ENCODE data around the gene NPHP4. TPM values are rescaled to one million over a fixed set of nuclear protein-coding genes. Genes with fewer than 3 reads are reported as not detected.

The NPHP4 gene
- total RNA-seq, 1 experiment from 2014 or later = 16.8 TPM

DNA sequence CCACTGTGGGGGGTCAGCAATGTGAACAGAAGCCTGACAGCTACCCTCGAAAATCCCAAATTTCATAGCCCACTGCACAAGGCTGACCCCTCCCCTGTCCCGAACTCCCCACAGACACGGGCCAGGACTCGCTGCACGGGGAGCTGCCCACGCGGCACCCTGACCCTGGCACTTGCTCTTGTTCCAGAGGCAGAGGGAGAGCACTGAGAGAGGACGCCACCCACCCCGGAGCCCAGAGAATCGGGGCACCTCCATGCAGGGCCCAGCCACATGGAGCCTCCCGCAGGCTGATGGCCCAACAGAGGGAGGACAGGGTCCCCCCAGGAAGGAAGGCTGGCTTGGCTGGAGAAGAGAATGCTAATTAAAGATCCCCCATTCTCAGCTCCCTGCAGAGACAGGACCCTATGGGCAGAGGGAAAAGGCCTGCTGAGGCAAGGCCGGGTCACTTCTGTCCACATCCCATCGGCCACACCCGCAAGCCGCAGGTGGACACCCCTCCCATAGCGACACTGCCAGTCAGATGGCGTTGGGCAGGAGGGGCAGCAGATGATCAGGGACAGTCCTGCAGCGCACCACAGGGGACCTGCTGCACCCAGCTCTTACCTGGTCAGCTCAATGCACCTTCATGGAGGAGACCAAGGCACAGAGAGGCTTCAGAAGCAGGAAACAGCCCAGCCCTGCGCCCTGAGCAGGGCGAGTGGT lies 136.9 kb downstream of the NPHP4 start:
- no peaks in the 10 kb centered on the region for H3K27me3 Mint-ChIP-seq (ENCODE audit: low read depth)
- H3K9me3 Mint-ChIP-seq = peaks cover 4% of the 10 kb centered on the region
- no peak for DNase-seq (ENCODE audit: low spot score)
- no peaks in the 10 kb centered on the region for H3K4me1 Mint-ChIP-seq
- no peaks in the 10 kb centered on the region for H3K36me3 Mint-ChIP-seq
- ChIA-PET POLR2A (no interaction called here), CTCF (interaction anchor here (2.9 kb wide), 1 partner anchor 109 kb away, joined by 10 read pairs; no protein-coding TSS in a partner anchor)
- TF ChIP-seq ZNF671 (CRISPR knock-in tag; IDR thresholded peaks at IDR 0.05) = no peak
- no peak for TF ChIP-seq NR3C1 (CRISPR knock-in tag; conservative IDR thresholded peaks at IDR 0.05; ENCODE audit: low read depth)
- TF ChIP-seq, protein P1, sequence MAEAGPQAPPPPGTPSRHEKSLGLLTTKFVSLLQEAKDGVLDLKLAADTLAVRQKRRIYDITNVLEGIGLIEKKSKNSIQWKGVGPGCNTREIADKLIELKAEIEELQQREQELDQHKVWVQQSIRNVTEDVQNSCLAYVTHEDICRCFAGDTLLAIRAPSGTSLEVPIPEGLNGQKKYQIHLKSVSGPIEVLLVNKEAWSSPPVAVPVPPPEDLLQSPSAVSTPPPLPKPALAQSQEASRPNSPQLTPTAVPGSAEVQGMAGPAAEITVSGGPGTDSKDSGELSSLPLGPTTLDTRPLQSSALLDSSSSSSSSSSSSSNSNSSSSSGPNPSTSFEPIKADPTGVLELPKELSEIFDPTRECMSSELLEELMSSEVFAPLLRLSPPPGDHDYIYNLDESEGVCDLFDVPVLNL (CRISPR knock-in tag; IDR thresholded peaks at IDR 0.05; ENCODE audit: borderline replicate concordance, low read depth) = no peak
- TF ChIP-seq, protein P2, sequence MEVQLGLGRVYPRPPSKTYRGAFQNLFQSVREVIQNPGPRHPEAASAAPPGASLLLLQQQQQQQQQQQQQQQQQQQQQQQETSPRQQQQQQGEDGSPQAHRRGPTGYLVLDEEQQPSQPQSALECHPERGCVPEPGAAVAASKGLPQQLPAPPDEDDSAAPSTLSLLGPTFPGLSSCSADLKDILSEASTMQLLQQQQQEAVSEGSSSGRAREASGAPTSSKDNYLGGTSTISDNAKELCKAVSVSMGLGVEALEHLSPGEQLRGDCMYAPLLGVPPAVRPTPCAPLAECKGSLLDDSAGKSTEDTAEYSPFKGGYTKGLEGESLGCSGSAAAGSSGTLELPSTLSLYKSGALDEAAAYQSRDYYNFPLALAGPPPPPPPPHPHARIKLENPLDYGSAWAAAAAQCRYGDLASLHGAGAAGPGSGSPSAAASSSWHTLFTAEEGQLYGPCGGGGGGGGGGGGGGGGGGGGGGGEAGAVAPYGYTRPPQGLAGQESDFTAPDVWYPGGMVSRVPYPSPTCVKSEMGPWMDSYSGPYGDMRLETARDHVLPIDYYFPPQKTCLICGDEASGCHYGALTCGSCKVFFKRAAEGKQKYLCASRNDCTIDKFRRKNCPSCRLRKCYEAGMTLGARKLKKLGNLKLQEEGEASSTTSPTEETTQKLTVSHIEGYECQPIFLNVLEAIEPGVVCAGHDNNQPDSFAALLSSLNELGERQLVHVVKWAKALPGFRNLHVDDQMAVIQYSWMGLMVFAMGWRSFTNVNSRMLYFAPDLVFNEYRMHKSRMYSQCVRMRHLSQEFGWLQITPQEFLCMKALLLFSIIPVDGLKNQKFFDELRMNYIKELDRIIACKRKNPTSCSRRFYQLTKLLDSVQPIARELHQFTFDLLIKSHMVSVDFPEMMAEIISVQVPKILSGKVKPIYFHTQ (CRISPR knock-in tag; IDR thresholded peaks at IDR 0.05) = no peak
- no peak for TF ChIP-seq ZNF317 (CRISPR knock-in tag; IDR thresholded peaks at IDR 0.05; ENCODE audit: borderline replicate concordance, low read depth)
- TF ChIP-seq, protein P3, sequence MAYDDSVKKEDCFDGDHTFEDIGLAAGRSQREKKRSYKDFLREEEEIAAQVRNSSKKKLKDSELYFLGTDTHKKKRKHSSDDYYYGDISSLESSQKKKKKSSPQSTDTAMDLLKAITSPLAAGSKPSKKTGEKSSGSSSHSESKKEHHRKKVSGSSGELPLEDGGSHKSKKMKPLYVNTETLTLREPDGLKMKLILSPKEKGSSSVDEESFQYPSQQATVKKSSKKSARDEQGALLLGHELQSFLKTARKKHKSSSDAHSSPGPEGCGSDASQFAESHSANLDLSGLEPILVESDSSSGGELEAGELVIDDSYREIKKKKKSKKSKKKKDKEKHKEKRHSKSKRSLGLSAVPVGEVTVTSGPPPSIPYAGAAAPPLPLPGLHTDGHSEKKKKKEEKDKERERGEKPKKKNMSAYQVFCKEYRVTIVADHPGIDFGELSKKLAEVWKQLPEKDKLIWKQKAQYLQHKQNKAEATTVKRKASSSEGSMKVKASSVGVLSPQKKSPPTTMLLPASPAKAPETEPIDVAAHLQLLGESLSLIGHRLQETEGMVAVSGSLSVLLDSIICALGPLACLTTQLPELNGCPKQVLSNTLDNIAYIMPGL (CRISPR knock-in tag; IDR thresholded peaks at IDR 0.05) = no peak
- TF ChIP-seq RORB (CRISPR knock-in tag; IDR thresholded peaks at IDR 0.05) = no peak
- H3K27ac Mint-ChIP-seq = no peak overlapping the region
- ATAC-seq = no peak
- no peak overlapping the region for H3K4me3 Mint-ChIP-seq

DNA sequence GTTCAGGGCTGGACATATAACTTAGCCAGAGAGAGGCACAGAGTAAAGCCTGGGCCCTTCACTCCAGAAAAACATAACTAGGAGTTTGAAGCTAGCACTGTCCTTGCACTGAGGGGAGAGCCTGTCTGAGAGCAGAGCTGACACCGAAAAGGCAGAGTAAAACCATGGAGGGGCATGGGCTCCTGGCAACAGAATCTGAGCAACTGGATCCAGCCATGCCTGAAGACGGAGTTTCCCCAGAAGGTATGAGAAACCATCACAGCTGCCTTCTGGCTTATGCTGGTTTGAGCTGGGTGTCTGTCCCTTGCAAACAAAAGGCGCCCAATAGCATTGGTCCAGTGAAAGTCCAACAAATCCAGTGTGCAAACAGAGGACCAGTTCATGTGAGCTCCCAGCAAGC lies 137.5 kb downstream of the NPHP4 start:
- POLR2A ChIA-PET = no interaction called here
- H3K27ac Mint-ChIP-seq = no peak overlapping the region
- peaks cover 4% of the 10 kb centered on the region for H3K9me3 Mint-ChIP-seq
- TF ChIP-seq MXD4 (CRISPR knock-in tag; IDR thresholded peaks at IDR 0.05; ENCODE audit: borderline replicate concordance) (no peak), SOX15 (CRISPR knock-in tag; IDR thresholded peaks at IDR 0.05) (no peak), CREB1 (CRISPR knock-in tag; IDR thresholded peaks at IDR 0.05) (no peak), CBFB (CRISPR knock-in tag; IDR thresholded peaks at IDR 0.05; ENCODE audit: low read depth) (no peak), ATF1 (CRISPR knock-in tag; IDR thresholded peaks at IDR 0.05) (no peak), PRRX2 (CRISPR knock-in tag; IDR thresholded peaks at IDR 0.05) (no peak), TCF7 (CRISPR knock-in tag; IDR thresholded peaks at IDR 0.05; ENCODE audit: low read depth) (no peak), NFE2L1 (CRISPR knock-in tag; IDR thresholded peaks at IDR 0.05) (no peak), IRF2 (CRISPR knock-in tag; IDR thresholded peaks at IDR 0.05; ENCODE audit: borderline replicate concordance, low read depth) (no peak), ZNF416 (CRISPR knock-in tag; IDR thresholded peaks at IDR 0.05) (no peak), RELA (CRISPR knock-in tag; IDR thresholded peaks at IDR 0.05; ENCODE audit: borderline replicate concordance) (no peak), ZNF423 (CRISPR knock-in tag; IDR thresholded peaks at IDR 0.05) (no peak), GTF2I (CRISPR knock-in tag; conservative IDR thresholded peaks at IDR 0.05) (no peak), RORB (CRISPR knock-in tag; IDR thresholded peaks at IDR 0.05) (no peak), JAZF1 (CRISPR knock-in tag; IDR thresholded peaks at IDR 0.05) (no peak)
- TF ChIP-seq, protein P4, sequence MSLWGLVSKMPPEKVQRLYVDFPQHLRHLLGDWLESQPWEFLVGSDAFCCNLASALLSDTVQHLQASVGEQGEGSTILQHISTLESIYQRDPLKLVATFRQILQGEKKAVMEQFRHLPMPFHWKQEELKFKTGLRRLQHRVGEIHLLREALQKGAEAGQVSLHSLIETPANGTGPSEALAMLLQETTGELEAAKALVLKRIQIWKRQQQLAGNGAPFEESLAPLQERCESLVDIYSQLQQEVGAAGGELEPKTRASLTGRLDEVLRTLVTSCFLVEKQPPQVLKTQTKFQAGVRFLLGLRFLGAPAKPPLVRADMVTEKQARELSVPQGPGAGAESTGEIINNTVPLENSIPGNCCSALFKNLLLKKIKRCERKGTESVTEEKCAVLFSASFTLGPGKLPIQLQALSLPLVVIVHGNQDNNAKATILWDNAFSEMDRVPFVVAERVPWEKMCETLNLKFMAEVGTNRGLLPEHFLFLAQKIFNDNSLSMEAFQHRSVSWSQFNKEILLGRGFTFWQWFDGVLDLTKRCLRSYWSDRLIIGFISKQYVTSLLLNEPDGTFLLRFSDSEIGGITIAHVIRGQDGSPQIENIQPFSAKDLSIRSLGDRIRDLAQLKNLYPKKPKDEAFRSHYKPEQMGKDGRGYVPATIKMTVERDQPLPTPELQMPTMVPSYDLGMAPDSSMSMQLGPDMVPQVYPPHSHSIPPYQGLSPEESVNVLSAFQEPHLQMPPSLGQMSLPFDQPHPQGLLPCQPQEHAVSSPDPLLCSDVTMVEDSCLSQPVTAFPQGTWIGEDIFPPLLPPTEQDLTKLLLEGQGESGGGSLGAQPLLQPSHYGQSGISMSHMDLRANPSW (CRISPR knock-in tag; conservative IDR thresholded peaks at IDR 0.05; ENCODE audit: low read depth) = no peak
- TF ChIP-seq, protein P2 (CRISPR knock-in tag; IDR thresholded peaks at IDR 0.05) = no peak
- TF ChIP-seq, protein P1 (CRISPR knock-in tag; IDR thresholded peaks at IDR 0.05; ENCODE audit: borderline replicate concordance, low read depth) = no peak
- H3K27me3 Mint-ChIP-seq (ENCODE audit: low read depth) = no peaks in the 10 kb centered on the region
- ATAC-seq = no peak
- H3K4me3 Mint-ChIP-seq = no peak overlapping the region
- DNase-seq (ENCODE audit: low spot score) = no peak
- CTCF ChIA-PET = no interaction called here
- H3K4me1 Mint-ChIP-seq = no peaks in the 10 kb centered on the region
- H3K36me3 Mint-ChIP-seq = no peaks in the 10 kb centered on the region
